Liver (tissue), 9 donors: ENCODE measurements around the gene NOS1AP. TPM values are rescaled to one million over a fixed set of nuclear protein-coding genes. Genes with fewer than 3 reads are reported as not detected.

Experiments
- DNase-seq: peaks from one replicate; pipeline ENCODE4 v3.0.0-alpha.2; 2017; ENCODE audit warnings: low spot score
- H3K27ac ChIP-seq, 2 donors: one replicate each; pipeline ENCODE4 v1.7.0; 2013; ENCODE audit warnings: inconsistent platforms in 2 of 2, low read length in 2 of 2, control low read depth in 1 of 2, low read depth in 1 of 2, mild to moderate bottlenecking in 1 of 2
- H3K27me3 ChIP-seq, 4 donors: one replicate each; pipeline versions ENCODE4 v1.6.1 to v1.7.0; 2013; ENCODE audit warnings: low read length in 3 of 4, inconsistent platforms in 1 of 4, mild to moderate bottlenecking in 1 of 4, moderate library complexity in 1 of 4; ENCODE audit not compliant: control insufficient read depth in 4 of 4, insufficient read depth in 4 of 4
- H3K36me3 ChIP-seq, 4 donors: one replicate each; pipeline versions ENCODE4 v1.6.1 to v1.7.0; 2013; ENCODE audit warnings: low read length in 3 of 4, mild to moderate bottlenecking in 3 of 4, low read depth in 1 of 4, moderate library complexity in 1 of 4; ENCODE audit not compliant: control insufficient read depth in 4 of 4, insufficient read depth in 3 of 4
- H3K4me1 ChIP-seq, 4 donors: one replicate each; pipeline versions ENCODE4 v1.6.1 to v1.7.0; 2013; ENCODE audit warnings: low read length in 3 of 4, mild to moderate bottlenecking in 3 of 4, moderate library complexity in 1 of 4; ENCODE audit not compliant: control insufficient read depth in 4 of 4, insufficient read depth in 4 of 4
- H3K4me3 ChIP-seq, 3 donors: one replicate each; pipeline versions ENCODE4 v1.6.1 to v1.7.0; 2013; ENCODE audit warnings: low read length in 3 of 3, control low read depth in 1 of 3, low read depth in 1 of 3, mild to moderate bottlenecking in 1 of 3
- H3K9ac ChIP-seq, 2 donors: one replicate each; pipeline ENCODE4 v1.7.0; 2013; ENCODE audit warnings: low read length in 2 of 2, mild to moderate bottlenecking in 2 of 2, moderate library complexity in 2 of 2, control low read depth in 1 of 2, low read depth in 1 of 2
- H3K9me3 ChIP-seq, 4 donors: one replicate each; pipeline versions ENCODE4 v1.6.1 to v1.7.0; 2013; ENCODE audit warnings: low read length in 3 of 4; ENCODE audit not compliant: control insufficient read depth in 4 of 4
- CTCF ChIP-seq: fragments of 150-350 bp; IDR thresholded peaks from 2 replicates; pipeline ENCODE4 v1.5.1; 2017; ENCODE audit warnings: improper control_type of control experiment, low read depth, low read length; ENCODE audit not compliant: missing input control
- EGR1 ChIP-seq, 2 donors: IDR thresholded peaks; 2 replicates each; pipeline ENCODE4 v1.6.1; 2016 to 2018; ENCODE audit warnings: antibody characterized with exemption in 2 of 2, low read depth in 2 of 2
- FOXA1 ChIP-seq: IDR thresholded peaks from 2 replicates; pipeline ENCODE4 v1.6.1; 2016; ENCODE audit warnings: antibody characterized with exemption
- FOXA2 ChIP-seq: IDR thresholded peaks from 2 replicates; pipeline ENCODE4 v1.6.1; 2016; ENCODE audit warnings: antibody characterized with exemption
- GABPA ChIP-seq, 2 donors: IDR thresholded peaks in 1 of 2; conservative IDR thresholded peaks in 1 of 2; 2 replicates each; pipeline ENCODE4 v1.6.1; 2016; ENCODE audit warnings: antibody characterized with exemption in 2 of 2, mild to moderate bottlenecking in 1 of 2, moderate library complexity in 1 of 2
- HNF4A ChIP-seq, 2 donors: conservative IDR thresholded peaks; 2 replicates each; pipeline ENCODE4 v1.6.1; 2016; ENCODE audit warnings: antibody characterized with exemption in 2 of 2, mild to moderate bottlenecking in 2 of 2
- HNF4G ChIP-seq: IDR thresholded peaks from 2 replicates; pipeline ENCODE4 v1.6.1; 2016; ENCODE audit warnings: antibody characterized with exemption
- JUND ChIP-seq, 2 donors: IDR thresholded peaks; 2 replicates each; pipeline ENCODE4 v1.6.1; 2016; ENCODE audit warnings: antibody characterized with exemption in 2 of 2
- MAX ChIP-seq: IDR thresholded peaks from 2 replicates; pipeline ENCODE4 v1.6.1; 2016; ENCODE audit warnings: antibody characterized with exemption
- NR2F2 ChIP-seq: IDR thresholded peaks from 2 replicates; pipeline ENCODE4 v1.6.1; 2016; ENCODE audit warnings: antibody characterized with exemption
- RAD21 ChIP-seq, 2 donors: IDR thresholded peaks; 2 replicates each; pipeline ENCODE4 v1.6.1; 2016; ENCODE audit warnings: antibody characterized with exemption in 2 of 2, mild to moderate bottlenecking in 2 of 2
- RXRA ChIP-seq, 2 donors: IDR thresholded peaks; 2 replicates each; pipeline ENCODE4 v1.6.1; 2017 to 2018; ENCODE audit warnings: antibody characterized with exemption in 2 of 2, mild to moderate bottlenecking in 1 of 2
- TAF1 ChIP-seq: conservative IDR thresholded peaks from 2 replicates; pipeline ENCODE4 v1.6.1; 2016; ENCODE audit warnings: antibody characterized with exemption, mild to moderate bottlenecking
- YY1 ChIP-seq: IDR thresholded peaks from 2 replicates; pipeline ENCODE4 v1.6.1; 2016; ENCODE audit warnings: antibody characterized with exemption, mild to moderate bottlenecking
- WGBS: extraction: QIAGEN DNeasy Blood & Tissue Kit; methylation state at CpG from one replicate; pipeline ENCODE4 v1.1.7; 2013; 5-methylcytosine and 5-hydroxymethylcytosine counted together
- polyA plus RNA-seq, 2 donors: library from polyadenylated mRNA; stranded (reverse) in 1 of 2; unstranded in 1 of 2; fragments of 200-250 nt in 1 of 2; fragments of >200 nt in 1 of 2; fragmentation: Nextera tagmentation in 1 of 2; extraction: Ambion mirVana in 1 of 2; gene quantifications; one replicate each; pipeline versions ENCODE4 v1.2.1 to v1.2.3, GENCODE V29; 2013 to 2015
- total RNA-seq, 2 donors: library from RNA; depleted of rRNA; stranded (reverse); fragments of >200 nt; gene quantifications; one replicate each; pipeline ENCODE4 v1.2.3, GENCODE V29; 2014
- TF ChIP-seq, protein P1 (sequence below): IDR thresholded peaks from 2 replicates; pipeline ENCODE4 v1.6.1; 2016; ENCODE audit warnings: antibody characterized with exemption
- TF ChIP-seq, protein P2 (sequence below): IDR thresholded peaks from 2 replicates; pipeline ENCODE4 v1.6.1; 2016; ENCODE audit warnings: antibody characterized with exemption
- TF ChIP-seq, protein P3 (sequence below): IDR thresholded peaks from 2 replicates; pipeline ENCODE4 v1.6.1; 2016; ENCODE audit warnings: antibody characterized with exemption, mild to moderate bottlenecking
- donor health status: healthy.
- donor health status: healthy.
- donor health status: healthy.
- donor health status: healthy.
- donor health status: healthy.

The NOS1AP gene
- total and polyA plus RNA-seq, 4 donors, result 1.4 to 13.0 (median 4.5) TPM

GRCh38 chr1:162178432-162178831 lies 108.9 kb downstream of the NOS1AP start:
- H3K4me3 ChIP-seq, result no peak overlapping the region
- no peak overlapping the region for H3K27ac ChIP-seq
- no peak for TF ChIP-seq HNF4A (conservative IDR thresholded peaks at IDR 0.05)
- no peak for TF ChIP-seq GABPA (IDR thresholded peaks at IDR 0.05 in 1 of 2, conservative IDR thresholded peaks at IDR 0.05 in 1 of 2)
- TF ChIP-seq, protein P1, sequence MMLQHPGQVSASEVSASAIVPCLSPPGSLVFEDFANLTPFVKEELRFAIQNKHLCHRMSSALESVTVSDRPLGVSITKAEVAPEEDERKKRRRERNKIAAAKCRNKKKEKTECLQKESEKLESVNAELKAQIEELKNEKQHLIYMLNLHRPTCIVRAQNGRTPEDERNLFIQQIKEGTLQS, result no peak
- TF ChIP-seq YY1, result no peak
- no peak for TF ChIP-seq HNF4G
- no peak overlapping the region for H3K9ac ChIP-seq
- H3K9me3 ChIP-seq, result no peaks in the 10 kb centered on the region
- H3K36me3 ChIP-seq, result no peaks in the 10 kb centered on the region
- no peak for DNase-seq
- WGBS, result 90% methylated on average over 4 of the region's 4 CpGs
- peaks cover 0 to 6% (median 1%) of the 10 kb centered on the region in 4 donors for H3K4me1 ChIP-seq
- H3K27me3 ChIP-seq, result no peaks in the 10 kb centered on the region

DNA sequence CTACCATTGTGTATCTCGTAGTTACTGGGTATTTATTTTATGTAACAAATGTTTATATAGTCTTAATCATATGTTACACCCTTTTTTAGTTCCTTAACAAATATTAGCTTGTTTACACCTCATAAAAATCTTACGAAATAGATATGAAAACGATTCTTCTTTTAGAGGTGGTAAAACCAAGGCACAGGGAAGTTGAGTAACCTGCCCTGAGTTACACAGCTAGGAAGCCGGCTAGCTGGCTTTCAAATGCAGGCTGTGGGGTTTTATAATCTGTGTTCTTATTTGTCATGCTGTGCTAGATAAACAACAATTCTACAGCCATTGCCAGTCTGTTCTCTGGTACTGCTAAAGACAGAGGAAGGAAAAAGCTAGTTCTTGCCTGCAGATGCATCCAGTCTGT lies 109.6 kb downstream of the NOS1AP start:
- no peaks in the 10 kb centered on the region for H3K36me3 ChIP-seq
- no peak for DNase-seq
- TF ChIP-seq TAF1, result no peak
- no peak for TF ChIP-seq CTCF
- TF ChIP-seq HNF4G, result no peak
- no peak for TF ChIP-seq FOXA1
- no peak for TF ChIP-seq HNF4A (conservative IDR thresholded peaks at IDR 0.05)
- no peak for TF ChIP-seq NR2F2
- no peak for TF ChIP-seq GABPA (IDR thresholded peaks at IDR 0.05 in 1 of 2, conservative IDR thresholded peaks at IDR 0.05 in 1 of 2)
- no peak for TF ChIP-seq FOXA2
- TF ChIP-seq RAD21 (IDR thresholded peaks at IDR 0.05), result no peak
- TF ChIP-seq, protein P1, result no peak
- TF ChIP-seq, protein P2, sequence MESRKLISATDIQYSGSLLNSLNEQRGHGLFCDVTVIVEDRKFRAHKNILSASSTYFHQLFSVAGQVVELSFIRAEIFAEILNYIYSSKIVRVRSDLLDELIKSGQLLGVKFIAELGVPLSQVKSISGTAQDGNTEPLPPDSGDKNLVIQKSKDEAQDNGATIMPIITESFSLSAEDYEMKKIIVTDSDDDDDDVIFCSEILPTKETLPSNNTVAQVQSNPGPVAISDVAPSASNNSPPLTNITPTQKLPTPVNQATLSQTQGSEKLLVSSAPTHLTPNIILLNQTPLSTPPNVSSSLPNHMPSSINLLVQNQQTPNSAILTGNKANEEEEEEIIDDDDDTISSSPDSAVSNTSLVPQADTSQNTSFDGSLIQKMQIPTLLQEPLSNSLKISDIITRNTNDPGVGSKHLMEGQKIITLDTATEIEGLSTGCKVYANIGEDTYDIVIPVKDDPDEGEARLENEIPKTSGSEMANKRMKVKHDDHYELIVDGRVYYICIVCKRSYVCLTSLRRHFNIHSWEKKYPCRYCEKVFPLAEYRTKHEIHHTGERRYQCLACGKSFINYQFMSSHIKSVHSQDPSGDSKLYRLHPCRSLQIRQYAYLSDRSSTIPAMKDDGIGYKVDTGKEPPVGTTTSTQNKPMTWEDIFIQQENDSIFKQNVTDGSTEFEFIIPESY, result no peak
- TF ChIP-seq JUND (IDR thresholded peaks at IDR 0.05), result no peak
- no peak for TF ChIP-seq RXRA (IDR thresholded peaks at IDR 0.05)
- TF ChIP-seq, protein P3, sequence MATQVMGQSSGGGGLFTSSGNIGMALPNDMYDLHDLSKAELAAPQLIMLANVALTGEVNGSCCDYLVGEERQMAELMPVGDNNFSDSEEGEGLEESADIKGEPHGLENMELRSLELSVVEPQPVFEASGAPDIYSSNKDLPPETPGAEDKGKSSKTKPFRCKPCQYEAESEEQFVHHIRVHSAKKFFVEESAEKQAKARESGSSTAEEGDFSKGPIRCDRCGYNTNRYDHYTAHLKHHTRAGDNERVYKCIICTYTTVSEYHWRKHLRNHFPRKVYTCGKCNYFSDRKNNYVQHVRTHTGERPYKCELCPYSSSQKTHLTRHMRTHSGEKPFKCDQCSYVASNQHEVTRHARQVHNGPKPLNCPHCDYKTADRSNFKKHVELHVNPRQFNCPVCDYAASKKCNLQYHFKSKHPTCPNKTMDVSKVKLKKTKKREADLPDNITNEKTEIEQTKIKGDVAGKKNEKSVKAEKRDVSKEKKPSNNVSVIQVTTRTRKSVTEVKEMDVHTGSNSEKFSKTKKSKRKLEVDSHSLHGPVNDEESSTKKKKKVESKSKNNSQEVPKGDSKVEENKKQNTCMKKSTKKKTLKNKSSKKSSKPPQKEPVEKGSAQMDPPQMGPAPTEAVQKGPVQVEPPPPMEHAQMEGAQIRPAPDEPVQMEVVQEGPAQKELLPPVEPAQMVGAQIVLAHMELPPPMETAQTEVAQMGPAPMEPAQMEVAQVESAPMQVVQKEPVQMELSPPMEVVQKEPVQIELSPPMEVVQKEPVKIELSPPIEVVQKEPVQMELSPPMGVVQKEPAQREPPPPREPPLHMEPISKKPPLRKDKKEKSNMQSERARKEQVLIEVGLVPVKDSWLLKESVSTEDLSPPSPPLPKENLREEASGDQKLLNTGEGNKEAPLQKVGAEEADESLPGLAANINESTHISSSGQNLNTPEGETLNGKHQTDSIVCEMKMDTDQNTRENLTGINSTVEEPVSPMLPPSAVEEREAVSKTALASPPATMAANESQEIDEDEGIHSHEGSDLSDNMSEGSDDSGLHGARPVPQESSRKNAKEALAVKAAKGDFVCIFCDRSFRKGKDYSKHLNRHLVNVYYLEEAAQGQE, result no peak
- no peak for TF ChIP-seq EGR1 (IDR thresholded peaks at IDR 0.05; ENCODE audit: low read depth in 2 of 2)
- no peak for TF ChIP-seq YY1
- no peak for TF ChIP-seq MAX
- no peak overlapping the region for H3K4me3 ChIP-seq
- H3K27me3 ChIP-seq, result no peaks in the 10 kb centered on the region
- H3K9ac ChIP-seq, result no peak overlapping the region
- WGBS, result 57% methylated on average over 4 of the region's 4 CpGs
- H3K27ac ChIP-seq, result no peak overlapping the region
- no peaks in the 10 kb centered on the region for H3K9me3 ChIP-seq
- H3K4me1 ChIP-seq, result peaks cover 0 to 6% (median 1%) of the 10 kb centered on the region in 4 donors
